HepG2 (cell line): Measurements from ENCODE around the gene GPC6. TPM values are rescaled to one million over a fixed set of nuclear protein-coding genes. Genes with fewer than 3 reads are reported as not detected.
"Not testable (repeated sequence)": the region's sequence is repeated elsewhere in the genome, so short reads cannot be mapped to it uniquely, and the experiment has no call there.

Source experiments
- ATAC-seq: fragments of 200-7000 bp; cut with Tn5 transposase; 3 replicates; pipeline ENCODE4 v1.9.1; 2020; ENCODE audit warnings: mild to moderate bottlenecking, moderate library complexity
- BruUV-seq: library from RNA; stranded (reverse); fragments of 400-500 nt; replicated peaks from 2 replicates; lab custom pipeline; 2021; lab: Mats Ljungman, UMichigan
- CTCF ChIA-PET: fragments of 300-600 bp; formaldehyde crosslinking; extraction: SDS; loops from one replicate; lab custom pipeline; 2021; ENCODE audit warnings: low total read pairs, inconsistent platforms, low intra/inter-chr PET ratio; lab: Yijun Ruan, JAX
- POLR2A ChIA-PET: fragments of 350-600 bp; sonication (Branson Sonifier 250); formaldehyde crosslinking; loops from one replicate; lab custom pipeline; 2020; ENCODE audit warnings: antibody characterized with exemption, inconsistent platforms; lab: Yijun Ruan, JAX
- DNase-seq: peaks from one replicate; pipeline ENCODE4 v3.0.0-alpha.2; 2015; ENCODE audit warnings: low spot score
- FAIRE-seq: peaks from 3 replicates; lab custom pipeline; 2011; peaks lifted over from hg19 to GRCh38; lab: Jason Lieb, UNC
- H2AFZ ChIP-seq: one replicate; pipeline ENCODE4 v1.6.1; 2011; ENCODE audit warnings: low read length, inconsistent platforms
- H3K27ac ChIP-seq: fragments of 300-600 bp; 3 replicates; pipeline ENCODE4 v1.8.0; 2011; ENCODE audit warnings: mixed run types, mild to moderate bottlenecking, mixed read lengths, low read length, inconsistent platforms; ENCODE audit not compliant: insufficient read depth; ENCODE audit errors: extremely low read length
- H3K27me3 ChIP-seq, 2 experiments: fragments of 200-600 bp in 1 of 2; 2 replicates in 1 of 2; 3 replicates in 1 of 2; pipeline versions ENCODE4 v1.6.0 to v1.8.0; 2011; ENCODE audit warnings: low read length in 2 of 2, mild to moderate bottlenecking in 2 of 2, moderate library complexity in 2 of 2, inconsistent platforms in 1 of 2; ENCODE audit not compliant: insufficient read depth in 2 of 2, control insufficient read depth in 1 of 2
- H3K36me3 ChIP-seq, 2 experiments: fragments of 200-600 bp in 1 of 2; replicated peaks in 1 of 2; 2 replicates in 1 of 2; 3 replicates in 1 of 2; pipeline versions ENCODE4 v1.5.1 to v1.8.0; 2011; ENCODE audit warnings: low read length in 2 of 2, inconsistent platforms in 1 of 2; ENCODE audit not compliant: insufficient read depth in 2 of 2, control insufficient read depth in 1 of 2
- H3K4me1 ChIP-seq: 2 replicates; pipeline ENCODE4 v1.5.1; 2012; ENCODE audit warnings: low read length, inconsistent platforms; ENCODE audit not compliant: insufficient read depth
- H3K4me2 ChIP-seq: 2 replicates; pipeline ENCODE4 v1.6.0; 2011; ENCODE audit warnings: low read depth, low read length, inconsistent platforms
- H3K4me3 ChIP-seq, 3 experiments: fragments of 200-600 bp in 1 of 3; sonication (generic), shearing (Covaris generic) in 1 of 3; replicated peaks in 1 of 3; 2 replicates each; pipeline ENCODE4 v1.5.1; 2011 to 2016; ENCODE audit warnings: low read length in 3 of 3, inconsistent platforms in 2 of 3, low read depth in 2 of 3, mild to moderate bottlenecking in 2 of 3, control low read depth in 1 of 3, mixed read lengths in 1 of 3; ENCODE audit not compliant: insufficient read depth in 1 of 3
- H3K79me2 ChIP-seq: one replicate; pipeline ENCODE4 v1.6.1; 2011; ENCODE audit warnings: low read length, inconsistent platforms; ENCODE audit not compliant: insufficient read depth
- H3K9ac ChIP-seq: 2 replicates; pipeline ENCODE4 v1.6.0; 2011; ENCODE audit warnings: mild to moderate bottlenecking, low read depth, low read length, inconsistent platforms; ENCODE audit not compliant: insufficient read depth
- H3K9me3 ChIP-seq: 2 replicates; pipeline ENCODE4 v1.5.1; 2012; ENCODE audit warnings: mild to moderate bottlenecking, low read length
- H4K20me1 ChIP-seq: 2 replicates; pipeline ENCODE4 v1.6.0; 2011; ENCODE audit warnings: inconsistent platforms, mild to moderate bottlenecking, low read length, moderate library complexity; ENCODE audit not compliant: insufficient read depth
- ZBTB1 ChIP-seq: sonication (generic); formaldehyde crosslinking; IDR thresholded peaks from 2 replicates; pipeline ENCODE4 v1.4.0; 2020; ENCODE audit warnings: missing genetic modification reagents, borderline replicate concordance
- ZNF121 ChIP-seq: sonication (generic); formaldehyde crosslinking; IDR thresholded peaks from 2 replicates; pipeline ENCODE4 v1.5.0; 2020; ENCODE audit warnings: mild to moderate bottlenecking, missing genetic modification reagents
- ZNF770 ChIP-seq: sonication (generic); formaldehyde crosslinking; IDR thresholded peaks from 2 replicates; pipeline ENCODE4 v1.5.0; 2020; ENCODE audit warnings: mild to moderate bottlenecking, missing genetic modification reagents
- WGBS: methylation state at CpG from one replicate; pipeline ENCODE4 v1.1.6; 2017; ENCODE audit warnings: low lambda C conversion rate; 5-methylcytosine and 5-hydroxymethylcytosine counted together
- in situ Hi-C: cut with HindIII; loops from 2 replicates; pipeline ENCODE4 v1.10.0; 2017; ENCODE audit warnings: low pct_unique_long_range_greater_than_20kb; ENCODE audit not compliant: extremely low pct_ligation_motif_present
- intact Hi-C: fragments of 100-400 bp; cut with micrococcal nuclease; formaldehyde crosslinking; loops from one replicate; pipeline ENCODE4 v1.10.0; 2022; ENCODE audit not compliant: unreplicated experiment
- polyA plus RNA-seq, 8 experiments: library from polyadenylated mRNA; depleted of rRNA in 3 of 8; stranded (reverse) in 7 of 8; unstranded in 1 of 8; fragments of >200 nt; fragmentation: Illumina TruSeq in 4 of 8; extraction: Trizol in 4 of 8; gene quantifications; 2 replicates each; pipeline versions ENCODE4 v1.2.1 to v1.2.3, GENCODE V29; 2011 to 2016; ENCODE audit warnings: low read depth in 4 of 8, missing spikeins in 1 of 8, mixed read lengths in 1 of 8; ENCODE audit not compliant: insufficient read depth in 1 of 8
- total RNA-seq, 5 experiments: library from RNA; depleted of rRNA; stranded (reverse); fragments of >200 nt; fragmentation: Illumina TruSeq; extraction: Trizol; gene quantifications; 2 replicates each; pipeline ENCODE4 v1.2.3, GENCODE V29; 2016; ENCODE audit warnings: low read depth in 1 of 5

Gene GPC6
- total and polyA plus RNA-seq, 2 of the 13 experiments (the other 11 are each of a cell fraction or from before 2014, with no cell fraction given), result 24.5 to 33.9 TPM

- TF ChIP-seq ZBTB1 (CRISPR knock-in tag), result no peak
Observed at GRCh38 chr13:94343243-94343585, 1116.6 kb downstream of the GPC6 start (continued).

- H3K79me2 ChIP-seq, FAIRE-seq: not testable (repeated sequence)
- TF ChIP-seq ZNF121 (CRISPR knock-in tag), result peak; percentile 66
- peak; percentile 56; the same call in 1 of the 2 replicates for TF ChIP-seq ZNF770 (CRISPR knock-in tag)
- TF ChIP-seq, all 625 proteins: peak for 2; not testable (repeated sequence) for 623
- WGBS, result 89% methylated on average over 3 of the region's 3 CpGs
- H3K9ac ChIP-seq, CTCF ChIA-PET, H3K4me3 ChIP-seq, ATAC-seq, H2AFZ ChIP-seq, H4K20me1 ChIP-seq, H3K9me3 ChIP-seq, H3K36me3 ChIP-seq, BruUV-seq, H3K4me2 ChIP-seq, H3K27me3 ChIP-seq, DNase-seq, intact Hi-C loops, H3K27ac ChIP-seq: not testable (repeated sequence)
- POLR2A ChIA-PET, result interaction anchor here (0.7 to 1.4 kb wide), 2 partner anchors 577 to 1094 kb away, joined by 3 read pairs; no protein-coding TSS in a partner anchor
- peaks cover 22% of the 10 kb centered on the region for H3K4me1 ChIP-seq
- in situ Hi-C loops, result loop anchor here (25.0 kb wide), 1 partner anchor 1106 kb away; the partner anchor contains the start of gene GPC6
Observed at GRCh38 chr13:94343687-94344086, 1117.1 kb downstream of the GPC6 start.
